SK-N-SH (cell line): ENCODE results near the gene IL17REL. TPM values are rescaled to one million over a fixed set of nuclear protein-coding genes. Genes with fewer than 3 reads are reported as not detected.
A peak's percentile ranks its signal among the peaks of the same experiment; 100 is the strongest.
"Not testable (repeated sequence)": the region's sequence is repeated elsewhere in the genome, so short reads cannot be mapped to it uniquely, and the experiment has no call there.

Source experiments
- CTCF ChIA-PET: fragments of 300-600, 350-600 bp; formaldehyde crosslinking; extraction: SDS; loops from one replicate; lab custom pipeline; 2021; lab: Yijun Ruan, JAX
- POLR2A ChIA-PET: fragments of 350-600 bp; sonication (Branson Sonifier 250); formaldehyde crosslinking; extraction: SDS; loops from one replicate; lab custom pipeline; 2020; ENCODE audit warnings: antibody characterized with exemption, inconsistent platforms; lab: Yijun Ruan, JAX
- DNase-seq: peaks from one replicate; pipeline ENCODE4 v3.0.0; 2012
- H2AFZ ChIP-seq: fragments of 200-600 bp; sonication (generic); 2 replicates; pipeline ENCODE4 v1.8.1; 2016; ENCODE audit warnings: antibody characterized with exemption, mild to moderate bottlenecking, low read depth
- H3F3A ChIP-seq: fragments of 200-600 bp; sonication (generic); replicated peaks from 2 replicates; pipeline ENCODE3; 2016; ENCODE audit warnings: antibody characterized with exemption, mild to moderate bottlenecking; ENCODE audit not compliant: insufficient read depth
- H3K27ac ChIP-seq, 2 experiments: fragments of 200-500 bp in 1 of 2; fragments of 200-600 bp in 1 of 2; sonication (Bioruptor generic) in 1 of 2; sonication (generic), shearing (Covaris generic) in 1 of 2; 2 replicates each; pipeline versions ENCODE4 v1.5.1 to v1.6.1; 2014 to 2016; ENCODE audit warnings: low read depth in 2 of 2, inconsistent platforms in 1 of 2, low read length in 1 of 2, mild to moderate bottlenecking in 1 of 2, mixed read lengths in 1 of 2
- H3K27me3 ChIP-seq: fragments of 200-600 bp; sonication (generic), shearing (Covaris generic); 2 replicates; pipeline ENCODE4 v1.6.1; 2016; ENCODE audit warnings: mixed run types; ENCODE audit not compliant: insufficient read depth
- H3K36me3 ChIP-seq, 2 experiments: fragments of 200-500 bp in 1 of 2; fragments of 200-600 bp in 1 of 2; sonication (Bioruptor generic) in 1 of 2; sonication (generic) in 1 of 2; replicated peaks in 1 of 2; 2 replicates each; pipeline versions ENCODE3 to v1.5.1; 2014 to 2016; ENCODE audit warnings: low read length in 1 of 2, mild to moderate bottlenecking in 1 of 2; ENCODE audit not compliant: insufficient read depth in 2 of 2, control insufficient read depth in 1 of 2
- H3K4me1 ChIP-seq, 2 experiments: fragments of 200-500 bp in 1 of 2; fragments of 200-600 bp in 1 of 2; sonication (Bioruptor generic) in 1 of 2; sonication (generic), shearing (Covaris generic) in 1 of 2; 2 replicates each; pipeline versions ENCODE4 v1.5.1 to v1.6.1; 2014 to 2016; ENCODE audit warnings: low read depth in 1 of 2, low read length in 1 of 2, mixed run types in 1 of 2; ENCODE audit not compliant: insufficient read depth in 2 of 2, control insufficient read depth in 1 of 2
- H3K4me2 ChIP-seq: fragments of 200-600 bp; sonication (generic), shearing (Covaris generic); 2 replicates; pipeline ENCODE4 v1.6.1; 2017; ENCODE audit warnings: mixed run types
- H3K4me3 ChIP-seq, 2 experiments: fragments of 200-500 bp in 1 of 2; fragments of 200-600 bp in 1 of 2; sonication (Bioruptor generic) in 1 of 2; sonication (generic), shearing (Covaris generic) in 1 of 2; 2 replicates each; pipeline versions ENCODE4 v1.5.1 to v1.8.1; 2014 to 2016; ENCODE audit warnings: low read depth in 2 of 2, inconsistent platforms in 1 of 2, low read length in 1 of 2, mild to moderate bottlenecking in 1 of 2, mixed read lengths in 1 of 2, moderate library complexity in 1 of 2
- H3K79me2 ChIP-seq: fragments of 200-600 bp; sonication (generic); 2 replicates; pipeline ENCODE4 v1.8.1; 2017; ENCODE audit warnings: mild to moderate bottlenecking; ENCODE audit not compliant: insufficient read depth
- H3K9ac ChIP-seq: fragments of 200-600 bp; sonication (generic); 2 replicates; pipeline ENCODE4 v1.6.1; 2017; ENCODE audit warnings: mixed run types
- H3K9me2 ChIP-seq: fragments of 200-600 bp; sonication (generic); 2 replicates; pipeline ENCODE4 v1.6.1; 2017; ENCODE audit warnings: mixed run types
- H3K9me3 ChIP-seq: fragments of 200-600 bp; sonication (generic); 2 replicates; pipeline ENCODE4 v1.6.1; 2017; ENCODE audit warnings: mixed run types, mild to moderate bottlenecking, moderate library complexity
- H4K20me1 ChIP-seq: fragments of 200-600 bp; sonication (generic); 2 replicates; pipeline ENCODE4 v1.6.1; 2017; ENCODE audit warnings: mild to moderate bottlenecking, mixed run types; ENCODE audit not compliant: insufficient read depth
- CHD2 ChIP-seq: fragments of 150-350 bp; IDR thresholded peaks from 2 replicates; pipeline ENCODE4 v1.6.1; 2018; ENCODE audit warnings: low read length; ENCODE audit not compliant: partially characterized antibody
- CTCF ChIP-seq: fragments of 200-600 bp; sonication (generic); IDR thresholded peaks from 2 replicates; pipeline ENCODE4 v1.6.1; 2017; ENCODE audit warnings: antibody characterized with exemption, mild to moderate bottlenecking, moderate library complexity
- ELF1 ChIP-seq: IDR thresholded peaks from 2 replicates; pipeline ENCODE4 v1.4.0; 2012
- EZH2phosphoT487 ChIP-seq: fragments of 200-600 bp; sonication (generic); IDR thresholded peaks from 2 replicates; pipeline ENCODE4 v1.6.1; 2017; ENCODE audit warnings: low read depth, mixed run types, mild to moderate bottlenecking, antibody characterized with exemption, moderate library complexity, borderline replicate concordance
- GATA2 ChIP-seq: sonication (generic); formaldehyde crosslinking; IDR thresholded peaks from 2 replicates; pipeline ENCODE4 v1.5.0; 2020; ENCODE audit warnings: mild to moderate bottlenecking, missing genetic modification reagents
- MXI1 ChIP-seq: IDR thresholded peaks from 2 replicates; pipeline ENCODE4 v1.6.1; 2012; ENCODE audit warnings: mild to moderate bottlenecking, low read depth, low read length, improper control_type of control experiment
- NFIC ChIP-seq: IDR thresholded peaks from 2 replicates; pipeline ENCODE4 v1.4.0; 2012; ENCODE audit warnings: borderline replicate concordance
- NRF1 ChIP-seq: IDR thresholded peaks from 2 replicates; pipeline ENCODE4 v1.6.1; 2012; ENCODE audit warnings: low read depth, mild to moderate bottlenecking, low read length
- RCOR1 ChIP-seq: fragments of 150-350 bp; IDR thresholded peaks from 2 replicates; pipeline ENCODE4 v1.6.1; 2017; ENCODE audit warnings: antibody characterized with exemption, low read length
- RFX5 ChIP-seq: IDR thresholded peaks from 2 replicates; pipeline ENCODE4 v1.6.1; 2012; ENCODE audit warnings: mild to moderate bottlenecking, improper control_type of control experiment, low read length
- TAF1 ChIP-seq: IDR thresholded peaks from 2 replicates; pipeline ENCODE4 v1.6.1; 2012; ENCODE audit warnings: low read depth, mild to moderate bottlenecking, low read length, moderate library complexity, borderline replicate concordance
- USF2 ChIP-seq: fragments of 150-350 bp; IDR thresholded peaks from 2 replicates; pipeline ENCODE4 v1.6.1; 2017; ENCODE audit warnings: antibody characterized with exemption, low read length, low read depth, borderline replicate concordance
- YY1 ChIP-seq: IDR thresholded peaks from 2 replicates; pipeline ENCODE4 v1.4.0; 2012; ENCODE audit warnings: low read depth, mild to moderate bottlenecking
- WGBS: methylation state at CpG from one replicate; pipeline ENCODE4 v1.1.6; 2017; ENCODE audit warnings: low lambda C conversion rate; 5-methylcytosine and 5-hydroxymethylcytosine counted together
- polyA plus RNA-seq, 3 experiments: library from polyadenylated mRNA; depleted of rRNA; stranded (reverse); fragments of >200 nt; gene quantifications; 2 replicates each; pipeline ENCODE4 v1.2.3, GENCODE V29; 2012
- TF ChIP-seq, protein P1 (sequence below): IDR thresholded peaks from 2 replicates; pipeline ENCODE4 v1.4.0; 2012; ENCODE audit warnings: low read depth
- TF ChIP-seq, protein P2 (sequence below): IDR thresholded peaks from 2 replicates; pipeline ENCODE4; 2012

Gene IL17REL
- polyA plus RNA-seq, 1 of the 3 experiments (the other 2 are of a cell fraction), result not detected

- 54% methylated on average over 2 of the region's 2 CpGs for WGBS
- ChIA-PET CTCF (no interaction called here), POLR2A (no interaction called here)
- Histone ChIP-seq H3F3A (peaks cover 4% of the 10 kb centered on the region), H3K36me3 (peaks cover 0 to 3% of the 10 kb centered on the region in 2 experiments), H3K4me3 (no peak overlapping the region), H3K27ac (no peak overlapping the region), H3K9ac (no peak overlapping the region), H3K4me2 (no peak overlapping the region), H2AFZ (no peak overlapping the region), H3K79me2 (no peaks in the 10 kb centered on the region), H3K9me2 (no peaks in the 10 kb centered on the region), H3K27me3 (peaks cover 21% of the 10 kb centered on the region), H3K9me3 (peaks cover 15% of the 10 kb centered on the region; the same call in 1 of the 2 replicates), H3K4me1 (no peaks in the 10 kb centered on the region; a peak in 1 of 4 replicates), H4K20me1 (no peaks in the 10 kb centered on the region)
- no peak for DNase-seq
- TF ChIP-seq ELF1 (no peak), GATA2 (CRISPR knock-in tag) (no peak), RCOR1 (no peak), EZH2phosphoT487 (no peak), RFX5 (no peak), CHD2 (no peak), NRF1 (no peak), YY1 (no peak), USF2 (no peak), NFIC (no peak), MXI1 (no peak)
- TF ChIP-seq, protein P1, sequence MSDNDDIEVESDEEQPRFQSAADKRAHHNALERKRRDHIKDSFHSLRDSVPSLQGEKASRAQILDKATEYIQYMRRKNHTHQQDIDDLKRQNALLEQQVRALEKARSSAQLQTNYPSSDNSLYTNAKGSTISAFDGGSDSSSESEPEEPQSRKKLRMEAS, result no peak
- TF ChIP-seq, protein P2, sequence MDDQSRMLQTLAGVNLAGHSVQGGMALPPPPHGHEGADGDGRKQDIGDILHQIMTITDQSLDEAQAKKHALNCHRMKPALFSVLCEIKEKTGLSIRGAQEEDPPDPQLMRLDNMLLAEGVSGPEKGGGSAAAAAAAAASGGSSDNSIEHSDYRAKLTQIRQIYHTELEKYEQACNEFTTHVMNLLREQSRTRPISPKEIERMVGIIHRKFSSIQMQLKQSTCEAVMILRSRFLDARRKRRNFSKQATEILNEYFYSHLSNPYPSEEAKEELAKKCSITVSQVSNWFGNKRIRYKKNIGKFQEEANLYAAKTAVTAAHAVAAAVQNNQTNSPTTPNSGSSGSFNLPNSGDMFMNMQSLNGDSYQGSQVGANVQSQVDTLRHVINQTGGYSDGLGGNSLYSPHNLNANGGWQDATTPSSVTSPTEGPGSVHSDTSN, result no peak
Observed at GRCh38 chr22:49986325-49986724, 26.2 kb downstream of the IL17REL start.

- CTCF ChIA-PET, result interaction anchor here (0.7 to 8.5 kb wide), 5 partner anchors 11 to 44 kb away, joined by 3 to 45 read pairs (median 3); partner anchors contain the start of gene PIM3
- Histone ChIP-seq H3K4me2 (no peak overlapping the region), H2AFZ (no peak overlapping the region), H3K9ac (no peak overlapping the region), H3K36me3 (peaks cover 0 to 3% of the 10 kb centered on the region in 2 experiments), H3K4me1 (no peaks in the 10 kb centered on the region; a peak in 1 of 4 replicates), H4K20me1 (no peaks in the 10 kb centered on the region), H3K79me2 (no peaks in the 10 kb centered on the region), H3K27ac (no peak overlapping the region), H3K4me3 (no peak overlapping the region), H3F3A (peaks cover 11% of the 10 kb centered on the region), H3K27me3 (peaks cover 21% of the 10 kb centered on the region), H3K9me3 (peaks cover 9% of the 10 kb centered on the region; the same call in 1 of the 2 replicates), H3K9me2 (no peaks in the 10 kb centered on the region)
- DNase-seq, result peak; percentile 69
- POLR2A ChIA-PET, result no interaction called here
- 18% methylated on average over 24 of the region's 90 CpGs for WGBS
- TF ChIP-seq CTCF, result peak; percentile 24; the same call in 1 of the 2 replicates
- no peak for TF ChIP-seq TAF1
Observed at GRCh38 chr22:49983148-49984042, 29.2 kb downstream of the IL17REL start.

GRCh38 chr22:49981799-49982198 is 30.8 kb downstream of the IL17REL start:
- H3K4me1 ChIP-seq, H3K4me3 ChIP-seq, H4K20me1 ChIP-seq, H3K4me2 ChIP-seq, H3K9me2 ChIP-seq, DNase-seq, H3K9ac ChIP-seq, POLR2A ChIA-PET, H2AFZ ChIP-seq, H3K9me3 ChIP-seq, H3K79me2 ChIP-seq, H3K36me3 ChIP-seq, H3K27ac ChIP-seq: not testable (repeated sequence)
- peaks cover 21% of the 10 kb centered on the region for H3K27me3 ChIP-seq
- 89% methylated on average over 7 of the region's 7 CpGs for WGBS
- CTCF ChIA-PET, result interaction anchor here (0.6 to 8.5 kb wide), 4 partner anchors 12 to 46 kb away, joined by 3 to 45 read pairs (median 4); no protein-coding TSS in a partner anchor
- peaks cover 12% of the 10 kb centered on the region for H3F3A ChIP-seq
